Testis (tissue), 3 donors: Measurements from ENCODE around the gene DHX38. TPM values are rescaled to one million over a fixed set of nuclear protein-coding genes. Genes with fewer than 3 reads are reported as not detected.

Experiments used
- DNase-seq: peaks from one replicate; pipeline ENCODE4 v3.0.0-alpha.2; 2019
- H3K27ac ChIP-seq, 2 donors: fragments of 200-600 bp; sonication (generic); one replicate each; pipeline ENCODE4 v1.5.1; 2019
- H3K27me3 ChIP-seq: fragments of 200-600 bp; sonication (generic); one replicate; pipeline ENCODE4 v1.5.1; 2019
- H3K36me3 ChIP-seq: fragments of 200-600 bp; sonication (generic); one replicate; pipeline ENCODE4 v1.5.1; 2017; ENCODE audit warnings: low read depth; ENCODE audit errors: missing control alignments
- H3K4me1 ChIP-seq: fragments of 200-600 bp; sonication (generic); one replicate; pipeline ENCODE4 v1.5.1; 2019
- H3K4me3 ChIP-seq, 2 donors: fragments of 200-600 bp; sonication (generic); one replicate each; pipeline ENCODE4 v1.5.1; 2017 to 2019
- H3K9me3 ChIP-seq: fragments of 200-600 bp; sonication (generic); one replicate; pipeline ENCODE4 v1.5.1; 2017
- CTCF ChIP-seq, 3 experiments: fragments of 450-650 bp in 2 of 3; fragments of 200-600 bp in 1 of 3; sonication (generic) in 1 of 3; IDR thresholded peaks; one replicate each; pipeline ENCODE4 v1.5.1; 2016 to 2019; ENCODE audit warnings: antibody characterized with exemption in 3 of 3, mild to moderate bottlenecking in 2 of 3, moderate library complexity in 1 of 3
- POLR2A ChIP-seq: fragments of 450-650 bp; IDR thresholded peaks from one replicate; pipeline ENCODE4 v1.6.1; 2017; ENCODE audit warnings: antibody characterized with exemption, mild to moderate bottlenecking, moderate library complexity
- WGBS, 2 donors: methylation state at CpG; one replicate each; pipeline ENCODE4 v1.1.5; 2018; 5-methylcytosine and 5-hydroxymethylcytosine counted together
- intact Hi-C: fragments of 100-400 bp; cut with DNase I; formaldehyde crosslinking; loops from one replicate; pipeline ENCODE4 v1.15.1; 2023; ENCODE audit warnings: low total_unique reads
- polyA plus RNA-seq: library from polyadenylated mRNA; stranded (reverse); fragments of 350-450 nt; fragmentation: Illumina TruSeq; extraction: RNeasy Lipid Tissue Mini Kit (QIAGEN cat#74804); gene quantifications from one replicate; pipeline ENCODE4 v1.2.3, GENCODE V29; 2014; ENCODE audit warnings: low read depth, low replicate concordance; ENCODE audit not compliant: insufficient read depth
- total RNA-seq, 2 donors: library from RNA; depleted of rRNA; stranded (reverse); fragments of >200 nt; gene quantifications; one replicate each; pipeline ENCODE4 v1.2.3, GENCODE V29; 2016

DHX38 gene
- total and polyA plus RNA-seq, 3 donors from 2014 or later = 64.5 to 102 (median 95.0) TPM

DNA sequence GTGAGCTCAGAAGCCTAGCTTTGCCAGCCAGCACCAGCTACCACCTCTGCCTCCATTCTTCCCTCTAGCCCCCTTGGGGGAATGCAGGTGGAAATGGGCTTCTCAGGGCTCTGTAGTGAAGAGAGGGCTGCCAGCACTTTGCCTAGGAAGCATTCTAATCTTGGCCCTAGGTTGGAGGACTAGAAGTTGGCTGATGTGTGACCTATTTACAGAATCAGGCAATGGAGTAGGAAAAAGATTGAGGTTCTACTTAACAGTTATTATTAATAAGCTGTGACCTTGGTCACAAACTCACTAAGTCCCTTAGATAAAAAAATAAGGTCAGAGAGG is 19.9 kb downstream of the DHX38 start:
- Histone ChIP-seq H3K9me3 (no peaks in the 10 kb centered on the region), H3K4me1 (no peaks in the 10 kb centered on the region), H3K27me3 (no peaks in the 10 kb centered on the region), H3K36me3 (no peaks in the 10 kb centered on the region), H3K27ac (no peak overlapping the region), H3K4me3 (no peak overlapping the region)
- TF ChIP-seq POLR2A (no peak), CTCF (IDR thresholded peaks at IDR 0.05) (no peak)
- intact Hi-C loops = no loop called here
- no peak for DNase-seq

GRCh38 chr16:72120026-72120425 is 26.4 kb downstream of the DHX38 start:
- intact Hi-C loops = no loop called here
- Histone ChIP-seq H3K36me3 (no peaks in the 10 kb centered on the region), H3K27me3 (no peaks in the 10 kb centered on the region), H3K27ac (no peak overlapping the region), H3K9me3 (no peaks in the 10 kb centered on the region), H3K4me1 (peaks cover 1% of the 10 kb centered on the region), H3K4me3 (no peak overlapping the region)
- 85 to 93% methylated on average over 5 of the region's 5 CpGs for WGBS, 2 donors
- DNase-seq = no peak
- no peak for TF ChIP-seq CTCF (IDR thresholded peaks at IDR 0.05)
- no peak for TF ChIP-seq POLR2A

- Histone ChIP-seq H3K4me3 (no peak overlapping the region), H3K9me3 (no peaks in the 10 kb centered on the region), H3K36me3 (no peaks in the 10 kb centered on the region), H3K4me1 (peaks cover 8% of the 10 kb centered on the region), H3K27me3 (no peaks in the 10 kb centered on the region), H3K27ac (no peak overlapping the region)
- DNase-seq = no peak
- intact Hi-C loops = no loop called here
- WGBS, 2 donors = 97% methylated on average over 2 of the region's 2 CpGs
- TF ChIP-seq POLR2A (no peak), CTCF (IDR thresholded peaks at IDR 0.05) (no peak)
These were observed 28.7 kb downstream of the DHX38 start for GRCh38 chr16:72122308-72122707.

GRCh38 chr16:72122916-72123315 is 29.3 kb downstream of the DHX38 start:
- Histone ChIP-seq H3K4me3 (no peak overlapping the region), H3K4me1 (peaks cover 8% of the 10 kb centered on the region), H3K36me3 (no peaks in the 10 kb centered on the region), H3K27me3 (no peaks in the 10 kb centered on the region), H3K9me3 (no peaks in the 10 kb centered on the region), H3K27ac (no peak overlapping the region)
- intact Hi-C loops = no loop called here
- no peak for DNase-seq
- WGBS, 2 donors = 81 to 93% methylated on average over 4 to 11 of the region's 11 CpGs
- no peak for TF ChIP-seq POLR2A
- TF ChIP-seq CTCF (IDR thresholded peaks at IDR 0.05) = no peak

DNA sequence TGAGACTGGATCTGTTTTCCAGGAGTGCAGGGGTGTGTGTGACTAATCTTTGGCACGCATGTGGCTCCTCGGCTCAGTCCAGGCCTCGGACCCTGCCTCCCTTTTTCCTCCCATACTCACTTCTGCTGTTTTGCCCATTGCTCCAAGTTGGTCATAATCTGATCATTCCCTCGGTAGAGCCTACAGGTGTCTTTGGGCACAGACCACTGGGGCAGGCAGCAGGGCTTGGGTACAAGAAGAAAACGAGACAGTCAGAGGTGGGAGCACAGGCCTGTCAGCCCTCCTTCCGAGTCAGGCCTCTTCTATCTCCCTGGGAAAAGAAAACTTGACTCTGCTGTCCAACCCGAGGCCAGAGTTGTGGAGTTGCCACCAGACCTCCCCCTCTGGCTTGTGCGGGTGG is 29.8 kb downstream of the DHX38 start:
- no peak for TF ChIP-seq CTCF (IDR thresholded peaks at IDR 0.05)
- Histone ChIP-seq H3K27ac (no peak overlapping the region), H3K9me3 (no peaks in the 10 kb centered on the region), H3K36me3 (no peaks in the 10 kb centered on the region), H3K27me3 (no peaks in the 10 kb centered on the region), H3K4me1 (peaks cover 8% of the 10 kb centered on the region), H3K4me3 (no peak overlapping the region)
- no peak for DNase-seq
- 78 to 81% methylated on average over 8 of the region's 8 CpGs for WGBS, 2 donors
- intact Hi-C loops = no loop called here
